ENCODE data around the gene UCHL5.

The UCHL5 gene

DNA sequence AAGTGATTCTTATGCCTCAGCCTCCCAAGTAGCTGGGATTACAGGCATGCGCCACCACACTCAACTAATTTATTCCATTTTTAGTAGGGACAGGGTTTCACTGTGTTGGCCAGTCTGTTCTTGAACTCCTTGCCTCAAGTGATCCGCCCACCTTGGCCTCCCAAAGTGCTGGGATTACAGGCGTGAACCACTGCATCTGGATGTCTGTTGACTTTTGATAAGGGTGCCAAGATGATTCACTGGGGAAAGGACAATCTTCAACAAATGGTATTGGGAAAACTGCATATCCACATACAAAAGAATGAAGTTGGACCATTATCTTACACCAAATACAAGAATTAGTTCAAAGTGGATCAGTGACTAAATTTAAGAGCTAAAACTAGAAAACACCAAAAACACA is 20.0 kb upstream of the UCHL5 start:
- TF ChIP-seq, protein P1, sequence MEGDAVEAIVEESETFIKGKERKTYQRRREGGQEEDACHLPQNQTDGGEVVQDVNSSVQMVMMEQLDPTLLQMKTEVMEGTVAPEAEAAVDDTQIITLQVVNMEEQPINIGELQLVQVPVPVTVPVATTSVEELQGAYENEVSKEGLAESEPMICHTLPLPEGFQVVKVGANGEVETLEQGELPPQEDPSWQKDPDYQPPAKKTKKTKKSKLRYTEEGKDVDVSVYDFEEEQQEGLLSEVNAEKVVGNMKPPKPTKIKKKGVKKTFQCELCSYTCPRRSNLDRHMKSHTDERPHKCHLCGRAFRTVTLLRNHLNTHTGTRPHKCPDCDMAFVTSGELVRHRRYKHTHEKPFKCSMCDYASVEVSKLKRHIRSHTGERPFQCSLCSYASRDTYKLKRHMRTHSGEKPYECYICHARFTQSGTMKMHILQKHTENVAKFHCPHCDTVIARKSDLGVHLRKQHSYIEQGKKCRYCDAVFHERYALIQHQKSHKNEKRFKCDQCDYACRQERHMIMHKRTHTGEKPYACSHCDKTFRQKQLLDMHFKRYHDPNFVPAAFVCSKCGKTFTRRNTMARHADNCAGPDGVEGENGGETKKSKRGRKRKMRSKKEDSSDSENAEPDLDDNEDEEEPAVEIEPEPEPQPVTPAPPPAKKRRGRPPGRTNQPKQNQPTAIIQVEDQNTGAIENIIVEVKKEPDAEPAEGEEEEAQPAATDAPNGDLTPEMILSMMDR (IDR thresholded peaks at IDR 0.05) = no peak
- no peak overlapping the region for H3K4me3 ChIP-seq
- no peak overlapping the region for H3K27ac ChIP-seq
- DNase-seq (ENCODE audit: low spot score) = no peak

DNA sequence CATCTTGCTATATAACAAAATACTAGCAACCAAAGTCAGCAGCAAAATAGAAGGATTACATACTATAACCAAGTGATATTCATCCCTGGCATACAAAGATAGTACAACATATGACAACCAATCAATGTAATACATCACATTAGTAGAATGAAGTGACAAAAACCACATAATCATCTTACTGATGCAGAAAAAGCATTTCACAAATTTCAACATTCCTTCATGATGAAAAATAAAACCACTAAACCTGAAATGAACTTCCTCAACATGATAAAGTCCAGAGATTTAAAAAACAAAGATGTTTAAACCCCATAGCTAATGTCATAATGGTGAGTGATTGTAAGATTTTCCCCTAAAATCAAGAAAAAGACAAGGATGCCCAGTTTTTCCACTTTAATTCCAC is 18.8 kb upstream of the UCHL5 start:
- TF ChIP-seq, protein P1 (IDR thresholded peaks at IDR 0.05) = no peak
- DNase-seq (ENCODE audit: low spot score) = no peak
- H3K4me3 ChIP-seq = no peak overlapping the region
- H3K27ac ChIP-seq = no peak overlapping the region

DNA sequence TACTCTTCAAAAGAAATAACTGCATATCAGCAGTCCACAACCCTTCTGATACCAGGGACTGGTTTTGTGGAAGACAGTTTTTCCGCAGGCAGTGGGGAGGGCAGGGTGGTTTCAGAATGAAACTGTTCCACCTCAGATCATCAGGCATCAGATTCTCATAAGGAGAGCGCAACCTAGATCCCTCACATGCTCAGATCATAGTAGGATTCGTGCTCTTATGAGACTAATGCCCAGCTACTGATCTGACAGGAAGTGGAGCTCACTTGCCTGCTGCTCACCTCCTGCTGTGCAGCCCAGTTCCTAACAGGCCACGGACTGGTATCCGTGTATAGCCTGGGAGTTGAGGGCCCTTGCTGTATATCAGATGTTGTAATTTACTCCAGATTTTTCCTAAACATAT is 11.8 kb upstream of the UCHL5 start:
- DNase-seq (ENCODE audit: low spot score) = no peak
- TF ChIP-seq, protein P1 (IDR thresholded peaks at IDR 0.05) = no peak
- Histone ChIP-seq H3K4me3 (no peak overlapping the region), H3K27ac (no peak overlapping the region)

DNA sequence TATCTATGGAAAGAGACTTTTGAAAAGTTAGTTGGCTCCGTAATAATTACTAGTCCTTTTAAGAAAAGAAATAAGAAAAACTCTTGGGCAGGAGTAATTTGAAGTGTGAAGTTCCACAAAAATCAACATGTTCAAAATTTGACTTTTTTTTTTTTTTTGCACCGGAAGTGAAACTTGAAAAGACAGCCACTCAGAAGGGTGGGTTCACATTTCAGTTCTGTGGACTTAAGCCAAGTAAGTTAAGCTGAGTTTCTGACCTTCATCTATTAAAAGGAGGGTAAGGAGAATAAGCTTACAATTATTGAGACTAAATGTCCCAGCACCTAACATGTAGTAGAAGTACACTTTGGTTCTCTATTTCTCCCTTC is 11.2 kb upstream of the UCHL5 start:
- TF ChIP-seq, protein P1 (IDR thresholded peaks at IDR 0.05) = no peak
- no peak for DNase-seq (ENCODE audit: low spot score)
- no peak overlapping the region for H3K27ac ChIP-seq
- H3K4me3 ChIP-seq = no peak overlapping the region

DNA sequence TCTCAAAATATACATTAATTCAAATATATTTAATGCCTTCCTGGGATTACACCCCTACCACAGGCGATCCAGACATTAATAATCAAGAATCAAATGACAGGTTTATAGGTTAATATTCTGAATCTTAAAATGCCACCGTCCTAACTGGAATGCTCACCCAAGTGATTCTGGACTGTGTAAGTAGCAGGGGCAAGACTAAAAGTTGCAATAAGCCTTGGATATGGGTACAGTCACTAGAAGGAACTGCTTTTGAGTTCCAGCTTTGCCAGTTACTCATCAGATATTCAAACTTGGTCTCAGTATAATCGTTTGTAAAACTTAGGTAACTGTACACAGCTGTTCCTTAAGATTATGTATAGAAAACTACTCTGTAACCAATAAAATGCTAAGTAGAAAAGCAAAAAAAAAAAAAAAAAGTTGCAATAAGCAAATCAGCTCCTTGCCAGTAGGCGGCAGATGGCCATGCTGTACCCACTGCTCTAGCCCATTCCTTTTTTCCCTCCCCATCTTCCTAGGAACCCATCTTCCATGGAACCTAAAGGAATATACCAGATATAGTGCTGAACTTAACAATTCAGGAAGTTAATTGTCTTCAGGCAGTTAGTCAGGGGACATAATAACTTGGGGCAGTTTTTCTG is 10.7 kb upstream of the UCHL5 start:
- TF ChIP-seq, protein P1 (IDR thresholded peaks at IDR 0.05) = no peak
- H3K27ac ChIP-seq = no peak overlapping the region
- H3K4me3 ChIP-seq = no peak overlapping the region
- DNase-seq (ENCODE audit: low spot score) = no peak

DNA sequence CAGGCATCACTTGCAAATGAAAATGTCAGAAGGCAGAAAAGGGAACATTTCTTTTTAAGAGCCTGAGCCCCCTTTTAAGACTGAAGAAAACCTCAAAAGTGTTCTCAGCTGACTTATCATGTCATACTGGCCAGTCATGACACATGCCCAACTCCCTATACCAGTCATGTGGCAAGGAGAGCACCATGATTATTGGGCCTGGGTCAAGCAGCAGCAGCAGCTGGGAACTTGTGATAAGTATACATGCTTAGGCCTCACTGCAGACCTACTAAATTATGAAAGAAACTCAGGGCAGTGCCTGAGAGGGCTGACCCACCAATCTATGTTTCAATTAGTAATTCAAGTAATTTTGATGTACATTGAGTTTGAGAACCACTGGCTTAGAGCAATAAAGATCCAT is 8.9 kb upstream of the UCHL5 start:
- Histone ChIP-seq H3K27ac (no peak overlapping the region), H3K4me3 (no peak overlapping the region)
- TF ChIP-seq, protein P1 (IDR thresholded peaks at IDR 0.05) = no peak
- no peak for DNase-seq (ENCODE audit: low spot score)

DNA sequence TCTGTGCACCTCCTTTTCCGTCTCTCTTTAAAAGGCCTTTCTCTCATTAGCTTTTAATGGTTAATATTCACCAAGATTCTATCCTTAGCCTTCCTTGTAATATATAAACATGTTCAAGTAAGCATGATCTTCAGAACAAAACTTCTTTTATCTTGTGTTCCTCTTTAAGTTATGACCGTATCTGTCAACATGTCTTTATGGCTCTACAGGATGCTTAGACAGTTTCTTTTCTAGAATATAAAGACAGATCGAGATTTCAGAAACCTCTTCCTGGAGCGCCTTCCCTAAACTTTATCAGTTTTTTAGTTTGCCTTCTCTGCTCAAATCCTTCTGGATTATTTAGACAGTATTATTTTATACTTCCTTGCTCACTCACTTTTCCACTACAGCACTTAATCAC is 7.4 kb upstream of the UCHL5 start:
- H3K4me3 ChIP-seq = no peak overlapping the region
- TF ChIP-seq, protein P1 (IDR thresholded peaks at IDR 0.05) = no peak
- no peak overlapping the region for H3K27ac ChIP-seq
- no peak for DNase-seq (ENCODE audit: low spot score)
